H1 (cell line): ENCODE measurements around the gene DNMT3B. TPM values are rescaled to one million over a fixed set of nuclear protein-coding genes. Genes with fewer than 3 reads are reported as not detected.

ENCODE experiments used
- KDM1A ChIP-seq: fragments of 200-600, 300-600 bp; sonication (generic); IDR thresholded peaks from 2 replicates; pipeline ENCODE4 v1.7.1; 2016; ENCODE audit warnings: mild to moderate bottlenecking, low read length, borderline replicate concordance
- polyA plus RNA-seq, 7 experiments: library from polyadenylated mRNA; depleted of rRNA in 3 of 7; stranded (reverse) in 5 of 7; unstranded in 2 of 7; fragments of >200 nt in 5 of 7; fragments of 200-250 nt in 2 of 7; gene quantifications; 1 replicate in 5 of 7; 2 replicates in 1 of 7; 4 replicates in 1 of 7; pipeline versions ENCODE4 v1.2.1 to v1.2.3, GENCODE V29; 2011 to 2013; ENCODE audit warnings: missing spikeins in 2 of 7, mixed read lengths in 2 of 7
- total RNA-seq: library from RNA; stranded (reverse); fragmentation: NEBNext Ultra II Directional; extraction: Animal tissue kit (Norgen Biotek cat#: 25700); gene quantifications from 2 replicates; pipeline ENCODE4 v1.2.1, GENCODE V29; 2021
- TF ChIP-seq, protein P1 (sequence below): fragments of 300-600 bp; sonication (generic); IDR thresholded peaks from 2 replicates; pipeline ENCODE4 v1.7.1; 2012; ENCODE audit warnings: low read length, moderate library complexity, mild to moderate bottlenecking, inconsistent platforms; ENCODE audit not compliant: insufficient replicate concordance

DNMT3B gene
- total and polyA plus RNA-seq, 2 of the 8 experiments (the other 6 are each of a cell fraction or from before 2014, with no cell fraction given): 433 to 1,016 TPM

DNA sequence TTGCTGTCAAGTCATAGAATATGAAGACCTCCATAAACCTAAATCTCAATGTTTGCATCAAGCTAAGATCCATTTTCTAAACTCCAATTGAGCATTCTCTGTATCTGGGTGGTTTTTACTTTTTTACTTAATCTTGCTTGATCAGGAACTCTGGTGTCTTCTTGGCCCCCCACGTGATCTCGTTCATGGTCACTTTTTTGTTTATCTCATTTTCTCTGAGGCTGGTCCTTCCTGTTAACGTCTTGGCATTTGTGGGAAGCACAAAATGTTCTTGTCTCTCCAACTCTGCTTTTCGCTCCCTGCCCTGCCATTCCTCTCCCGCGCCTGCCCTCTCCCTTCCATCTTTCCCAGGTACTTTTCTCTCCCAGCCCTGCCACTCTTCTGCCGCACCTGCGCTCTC is 43.5 kb downstream of the DNMT3B start (continued):
- TF ChIP-seq, protein P1, sequence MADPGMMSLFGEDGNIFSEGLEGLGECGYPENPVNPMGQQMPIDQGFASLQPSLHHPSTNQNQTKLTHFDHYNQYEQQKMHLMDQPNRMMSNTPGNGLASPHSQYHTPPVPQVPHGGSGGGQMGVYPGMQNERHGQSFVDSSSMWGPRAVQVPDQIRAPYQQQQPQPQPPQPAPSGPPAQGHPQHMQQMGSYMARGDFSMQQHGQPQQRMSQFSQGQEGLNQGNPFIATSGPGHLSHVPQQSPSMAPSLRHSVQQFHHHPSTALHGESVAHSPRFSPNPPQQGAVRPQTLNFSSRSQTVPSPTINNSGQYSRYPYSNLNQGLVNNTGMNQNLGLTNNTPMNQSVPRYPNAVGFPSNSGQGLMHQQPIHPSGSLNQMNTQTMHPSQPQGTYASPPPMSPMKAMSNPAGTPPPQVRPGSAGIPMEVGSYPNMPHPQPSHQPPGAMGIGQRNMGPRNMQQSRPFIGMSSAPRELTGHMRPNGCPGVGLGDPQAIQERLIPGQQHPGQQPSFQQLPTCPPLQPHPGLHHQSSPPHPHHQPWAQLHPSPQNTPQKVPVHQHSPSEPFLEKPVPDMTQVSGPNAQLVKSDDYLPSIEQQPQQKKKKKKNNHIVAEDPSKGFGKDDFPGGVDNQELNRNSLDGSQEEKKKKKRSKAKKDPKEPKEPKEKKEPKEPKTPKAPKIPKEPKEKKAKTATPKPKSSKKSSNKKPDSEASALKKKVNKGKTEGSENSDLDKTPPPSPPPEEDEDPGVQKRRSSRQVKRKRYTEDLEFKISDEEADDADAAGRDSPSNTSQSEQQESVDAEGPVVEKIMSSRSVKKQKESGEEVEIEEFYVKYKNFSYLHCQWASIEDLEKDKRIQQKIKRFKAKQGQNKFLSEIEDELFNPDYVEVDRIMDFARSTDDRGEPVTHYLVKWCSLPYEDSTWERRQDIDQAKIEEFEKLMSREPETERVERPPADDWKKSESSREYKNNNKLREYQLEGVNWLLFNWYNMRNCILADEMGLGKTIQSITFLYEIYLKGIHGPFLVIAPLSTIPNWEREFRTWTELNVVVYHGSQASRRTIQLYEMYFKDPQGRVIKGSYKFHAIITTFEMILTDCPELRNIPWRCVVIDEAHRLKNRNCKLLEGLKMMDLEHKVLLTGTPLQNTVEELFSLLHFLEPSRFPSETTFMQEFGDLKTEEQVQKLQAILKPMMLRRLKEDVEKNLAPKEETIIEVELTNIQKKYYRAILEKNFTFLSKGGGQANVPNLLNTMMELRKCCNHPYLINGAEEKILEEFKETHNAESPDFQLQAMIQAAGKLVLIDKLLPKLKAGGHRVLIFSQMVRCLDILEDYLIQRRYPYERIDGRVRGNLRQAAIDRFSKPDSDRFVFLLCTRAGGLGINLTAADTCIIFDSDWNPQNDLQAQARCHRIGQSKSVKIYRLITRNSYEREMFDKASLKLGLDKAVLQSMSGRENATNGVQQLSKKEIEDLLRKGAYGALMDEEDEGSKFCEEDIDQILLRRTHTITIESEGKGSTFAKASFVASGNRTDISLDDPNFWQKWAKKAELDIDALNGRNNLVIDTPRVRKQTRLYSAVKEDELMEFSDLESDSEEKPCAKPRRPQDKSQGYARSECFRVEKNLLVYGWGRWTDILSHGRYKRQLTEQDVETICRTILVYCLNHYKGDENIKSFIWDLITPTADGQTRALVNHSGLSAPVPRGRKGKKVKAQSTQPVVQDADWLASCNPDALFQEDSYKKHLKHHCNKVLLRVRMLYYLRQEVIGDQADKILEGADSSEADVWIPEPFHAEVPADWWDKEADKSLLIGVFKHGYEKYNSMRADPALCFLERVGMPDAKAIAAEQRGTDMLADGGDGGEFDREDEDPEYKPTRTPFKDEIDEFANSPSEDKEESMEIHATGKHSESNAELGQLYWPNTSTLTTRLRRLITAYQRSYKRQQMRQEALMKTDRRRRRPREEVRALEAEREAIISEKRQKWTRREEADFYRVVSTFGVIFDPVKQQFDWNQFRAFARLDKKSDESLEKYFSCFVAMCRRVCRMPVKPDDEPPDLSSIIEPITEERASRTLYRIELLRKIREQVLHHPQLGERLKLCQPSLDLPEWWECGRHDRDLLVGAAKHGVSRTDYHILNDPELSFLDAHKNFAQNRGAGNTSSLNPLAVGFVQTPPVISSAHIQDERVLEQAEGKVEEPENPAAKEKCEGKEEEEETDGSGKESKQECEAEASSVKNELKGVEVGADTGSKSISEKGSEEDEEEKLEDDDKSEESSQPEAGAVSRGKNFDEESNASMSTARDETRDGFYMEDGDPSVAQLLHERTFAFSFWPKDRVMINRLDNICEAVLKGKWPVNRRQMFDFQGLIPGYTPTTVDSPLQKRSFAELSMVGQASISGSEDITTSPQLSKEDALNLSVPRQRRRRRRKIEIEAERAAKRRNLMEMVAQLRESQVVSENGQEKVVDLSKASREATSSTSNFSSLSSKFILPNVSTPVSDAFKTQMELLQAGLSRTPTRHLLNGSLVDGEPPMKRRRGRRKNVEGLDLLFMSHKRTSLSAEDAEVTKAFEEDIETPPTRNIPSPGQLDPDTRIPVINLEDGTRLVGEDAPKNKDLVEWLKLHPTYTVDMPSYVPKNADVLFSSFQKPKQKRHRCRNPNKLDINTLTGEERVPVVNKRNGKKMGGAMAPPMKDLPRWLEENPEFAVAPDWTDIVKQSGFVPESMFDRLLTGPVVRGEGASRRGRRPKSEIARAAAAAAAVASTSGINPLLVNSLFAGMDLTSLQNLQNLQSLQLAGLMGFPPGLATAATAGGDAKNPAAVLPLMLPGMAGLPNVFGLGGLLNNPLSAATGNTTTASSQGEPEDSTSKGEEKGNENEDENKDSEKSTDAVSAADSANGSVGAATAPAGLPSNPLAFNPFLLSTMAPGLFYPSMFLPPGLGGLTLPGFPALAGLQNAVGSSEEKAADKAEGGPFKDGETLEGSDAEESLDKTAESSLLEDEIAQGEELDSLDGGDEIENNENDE: no peak
- no peak for TF ChIP-seq KDM1A
